Measurements from ENCODE around the gene C14orf180. TPM values are rescaled to one million over a fixed set of nuclear protein-coding genes. Genes with fewer than 3 reads are reported as not detected.

Gene C14orf180
- total RNA-seq, 1 experiment from 2014 or later, result not detected

- ChIA-PET CTCF (no interaction called here), POLR2A (no interaction called here)
- no TSS peak for BruUV-seq (replicated peaks)
- Histone ChIP-seq H3K4me1 (ENCODE audit: control insufficient read depth, insufficient read depth, low read length) (no peaks in the 10 kb centered on the region), H3K27ac (ENCODE audit: low read length) (no peak overlapping the region), H3K27me3 (ENCODE audit: control insufficient read depth, insufficient read depth, low read length) (no peaks in the 10 kb centered on the region), H3K36me3 (ENCODE audit: control insufficient read depth, insufficient read depth, low read length) (no peaks in the 10 kb centered on the region), H3K9me3 (ENCODE audit: control insufficient read depth, insufficient read depth, low read depth, low read length) (no peaks in the 10 kb centered on the region), H3K4me3 (ENCODE audit: low read depth in 2 of 2, low read length in 2 of 2) (no peak overlapping the region)
- intact Hi-C loops (cut with micrococcal nuclease; ENCODE audit: unreplicated experiment) (loop anchor here (10.0 kb wide), 1 partner anchor 565 kb away; no protein-coding TSS in a partner anchor), in situ Hi-C loops (cut with HindIII; ENCODE audit: low pct_unique_long_range_greater_than_20kb, low sequenced_read_pairs) (no loop called here)
- DNase-seq (ENCODE audit: low read depth, low spot score) (no peak), ATAC-seq (peak; percentile 5; the same call in 1 of the 2 replicates)
- no peak for TF ChIP-seq REST (IDR thresholded peaks at IDR 0.05; ENCODE audit: insufficient read depth in 1 of 2, low read depth in 2 of 2, low read length in 1 of 2)
- no peak for TF ChIP-seq SIN3A (IDR thresholded peaks at IDR 0.05; ENCODE audit: borderline replicate concordance, insufficient read depth, low read depth, low read length)
- TF ChIP-seq, protein P1, sequence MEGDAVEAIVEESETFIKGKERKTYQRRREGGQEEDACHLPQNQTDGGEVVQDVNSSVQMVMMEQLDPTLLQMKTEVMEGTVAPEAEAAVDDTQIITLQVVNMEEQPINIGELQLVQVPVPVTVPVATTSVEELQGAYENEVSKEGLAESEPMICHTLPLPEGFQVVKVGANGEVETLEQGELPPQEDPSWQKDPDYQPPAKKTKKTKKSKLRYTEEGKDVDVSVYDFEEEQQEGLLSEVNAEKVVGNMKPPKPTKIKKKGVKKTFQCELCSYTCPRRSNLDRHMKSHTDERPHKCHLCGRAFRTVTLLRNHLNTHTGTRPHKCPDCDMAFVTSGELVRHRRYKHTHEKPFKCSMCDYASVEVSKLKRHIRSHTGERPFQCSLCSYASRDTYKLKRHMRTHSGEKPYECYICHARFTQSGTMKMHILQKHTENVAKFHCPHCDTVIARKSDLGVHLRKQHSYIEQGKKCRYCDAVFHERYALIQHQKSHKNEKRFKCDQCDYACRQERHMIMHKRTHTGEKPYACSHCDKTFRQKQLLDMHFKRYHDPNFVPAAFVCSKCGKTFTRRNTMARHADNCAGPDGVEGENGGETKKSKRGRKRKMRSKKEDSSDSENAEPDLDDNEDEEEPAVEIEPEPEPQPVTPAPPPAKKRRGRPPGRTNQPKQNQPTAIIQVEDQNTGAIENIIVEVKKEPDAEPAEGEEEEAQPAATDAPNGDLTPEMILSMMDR (IDR thresholded peaks at IDR 0.05), result no peak
- no peak for TF ChIP-seq TCF7L2 (IDR thresholded peaks at IDR 0.05; ENCODE audit: low read depth, low read length)
- no peak for TF ChIP-seq POLR2AphosphoS5 (IDR thresholded peaks at IDR 0.05; ENCODE audit: low read depth, low read length)
These were observed 59.9 kb downstream of the C14orf180 start for GRCh38 chr14:104639471-104639870.

Other genes starting within 250 kb of the C14orf180 start
- gene TMEM179, start 25.0 kb downstream of the C14orf180 start, total RNA-seq (2021; ENCODE audit: unreplicated experiment), result 3.4 TPM
- gene INF2, start 109.9 kb downstream of the C14orf180 start, total RNA-seq (2021; ENCODE audit: unreplicated experiment), result 195 TPM
- 9.4 TPM for gene ADSS1, start 144.5 kb downstream of the C14orf180 start, total RNA-seq (2021; ENCODE audit: unreplicated experiment)
- gene SIVA1, start 173.4 kb downstream of the C14orf180 start, total RNA-seq (2021; ENCODE audit: unreplicated experiment), result 100 TPM
- 175 TPM for gene AKT1, start 216.0 kb downstream of the C14orf180 start, total RNA-seq (2021; ENCODE audit: unreplicated experiment)
- 16.5 TPM for gene ZBTB42, start 221.3 kb downstream of the C14orf180 start, total RNA-seq (2021; ENCODE audit: unreplicated experiment)